HCT116 (cell line): ENCODE results near the gene SCAF4.

Source experiments
- CEBPB ChIP-seq: IDR thresholded peaks from 2 replicates; pipeline ENCODE4 v1.6.1; 2012; ENCODE audit warnings: low read depth
- CTCF ChIP-seq, 3 experiments: fragments of 200-600 bp in 1 of 3; sonication (generic) in 1 of 3; IDR thresholded peaks in 2 of 3; conservative IDR thresholded peaks in 1 of 3; 2 replicates each; pipeline ENCODE4 v1.5.1; 2012 to 2017; ENCODE audit warnings: low read depth in 2 of 3, low read length in 2 of 3, antibody characterized with exemption in 1 of 3, borderline replicate concordance in 1 of 3, control low read depth in 1 of 3, mild to moderate bottlenecking in 1 of 3, mixed read lengths in 1 of 3, mixed run types in 1 of 3, moderate library complexity in 1 of 3; ENCODE audit not compliant: insufficient read depth in 1 of 3
- EZH2 ChIP-seq: fragments of 200-600 bp; sonication (generic); IDR thresholded peaks from 2 replicates; pipeline ENCODE4 v1.6.1; 2017; ENCODE audit warnings: antibody characterized with exemption, mixed run types
- POLR2A ChIP-seq: IDR thresholded peaks from 2 replicates; pipeline ENCODE4 v1.7.0; 2011; ENCODE audit warnings: borderline replicate concordance; ENCODE audit not compliant: insufficient read depth, insufficient read length; ENCODE audit errors: extremely low read depth
- SP1 ChIP-seq: IDR thresholded peaks from 2 replicates; pipeline ENCODE4 v1.6.1; 2012; ENCODE audit warnings: low read depth
- YY1 ChIP-seq: IDR thresholded peaks from 2 replicates; pipeline ENCODE4 v1.6.1; 2011; ENCODE audit warnings: low read length, low read depth, moderate library complexity, mild to moderate bottlenecking; ENCODE audit not compliant: insufficient replicate concordance; ENCODE audit errors: extremely low read depth
- ZNF274 ChIP-seq: fragments of 200-500 bp; sonication (Bioruptor generic); IDR thresholded peaks from 2 replicates; pipeline ENCODE4 v1.6.1; 2014; ENCODE audit warnings: mild to moderate bottlenecking, low read depth, low read length, inconsistent platforms

- no peak for TF ChIP-seq CTCF (IDR thresholded peaks at IDR 0.05 in 2 of 3, conservative IDR thresholded peaks at IDR 0.05 in 1 of 3; ENCODE audit: borderline replicate concordance in 1 of 3, insufficient read depth in 1 of 3, low read depth in 2 of 3, low read length in 2 of 3)
- no peak for TF ChIP-seq SP1
- TF ChIP-seq POLR2A: no peak
- TF ChIP-seq ZNF274: no peak
- no peak for TF ChIP-seq EZH2
- TF ChIP-seq CEBPB: no peak
- TF ChIP-seq YY1: no peak
These were observed 38.7 kb downstream of the SCAF4 start for GRCh38 chr21:31693222-31693621.
